Measurements from ENCODE around the gene RHBDF2.
"Not testable (repeated sequence)": the region's sequence is repeated elsewhere in the genome, so short reads cannot be mapped to it uniquely, and the experiment has no call there.

RHBDF2 gene

DNA sequence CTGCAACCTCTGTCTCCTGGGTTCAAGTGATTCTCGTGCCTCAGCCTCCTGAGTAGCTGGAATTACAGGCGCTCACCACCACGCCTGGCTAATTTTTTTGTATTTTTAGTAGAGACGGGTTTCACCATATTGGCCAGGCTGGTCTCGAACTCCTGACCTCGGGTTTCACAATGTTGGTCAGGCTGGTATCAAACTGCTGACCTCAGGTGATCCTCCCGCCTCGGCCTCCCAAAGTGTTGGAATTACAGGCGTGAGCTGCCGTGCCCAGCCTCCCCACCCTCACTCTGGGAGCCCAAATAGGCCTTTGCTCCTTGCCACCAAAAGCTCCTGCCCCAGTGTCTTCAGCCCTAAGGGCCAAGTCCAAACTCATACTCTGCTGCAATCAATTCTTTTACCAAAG is 20.5 kb upstream of the RHBDF2 start:
- not testable (repeated sequence) for H3K36me3 ChIP-seq (ENCODE audit: control insufficient read depth in 2 of 2, insufficient read depth in 2 of 2, low read length in 2 of 2); H3K9me3 ChIP-seq (ENCODE audit: control insufficient read depth in 2 of 2, low read length in 2 of 2); H3K27me3 ChIP-seq (ENCODE audit: control insufficient read depth in 1 of 2, insufficient read depth in 2 of 2, low read length in 2 of 2); H3K9ac ChIP-seq (ENCODE audit: low read length in 2 of 2); H3K4me3 ChIP-seq (ENCODE audit: low read length in 2 of 2); H3K27ac ChIP-seq (ENCODE audit: low read length)
- H3K4me1 ChIP-seq (ENCODE audit: control insufficient read depth, insufficient read depth, low read length): peaks cover 14% of the 10 kb centered on the region

DNA sequence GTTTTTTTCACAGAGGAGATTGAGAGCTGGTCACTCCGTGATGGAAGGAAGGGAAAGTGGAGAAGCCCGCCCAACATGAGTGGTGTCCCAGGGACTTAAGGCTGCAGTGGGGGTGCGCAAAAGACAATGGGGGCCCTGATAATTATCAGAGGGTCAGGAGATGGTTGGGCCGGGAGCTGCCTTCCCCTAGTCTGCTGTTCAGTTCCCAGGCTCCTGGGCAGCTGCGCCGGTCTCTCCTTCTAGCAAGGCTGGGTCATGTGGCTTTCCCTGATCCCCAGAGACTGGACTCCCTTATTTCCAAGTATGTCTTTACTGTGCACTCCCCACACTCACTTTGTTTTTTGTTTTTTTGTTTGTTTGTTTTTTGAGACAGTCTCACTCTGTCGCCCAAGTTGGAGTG is 20.0 kb upstream of the RHBDF2 start:
- Histone ChIP-seq H3K9ac (ENCODE audit: low read length in 2 of 2) (no peak overlapping the region), H3K4me3 (ENCODE audit: low read length in 2 of 2) (no peak overlapping the region), H3K27ac (ENCODE audit: low read length) (no peak overlapping the region), H3K4me1 (ENCODE audit: control insufficient read depth, insufficient read depth, low read length) (peaks cover 14% of the 10 kb centered on the region), H3K36me3 (ENCODE audit: control insufficient read depth in 2 of 2, insufficient read depth in 2 of 2, low read length in 2 of 2) (no peaks in the 10 kb centered on the region), H3K27me3 (ENCODE audit: control insufficient read depth in 1 of 2, insufficient read depth in 2 of 2, low read length in 2 of 2) (peaks cover 0 to 4% of the 10 kb centered on the region in 2 donors), H3K9me3 (ENCODE audit: control insufficient read depth in 2 of 2, low read length in 2 of 2) (no peaks in the 10 kb centered on the region)

DNA sequence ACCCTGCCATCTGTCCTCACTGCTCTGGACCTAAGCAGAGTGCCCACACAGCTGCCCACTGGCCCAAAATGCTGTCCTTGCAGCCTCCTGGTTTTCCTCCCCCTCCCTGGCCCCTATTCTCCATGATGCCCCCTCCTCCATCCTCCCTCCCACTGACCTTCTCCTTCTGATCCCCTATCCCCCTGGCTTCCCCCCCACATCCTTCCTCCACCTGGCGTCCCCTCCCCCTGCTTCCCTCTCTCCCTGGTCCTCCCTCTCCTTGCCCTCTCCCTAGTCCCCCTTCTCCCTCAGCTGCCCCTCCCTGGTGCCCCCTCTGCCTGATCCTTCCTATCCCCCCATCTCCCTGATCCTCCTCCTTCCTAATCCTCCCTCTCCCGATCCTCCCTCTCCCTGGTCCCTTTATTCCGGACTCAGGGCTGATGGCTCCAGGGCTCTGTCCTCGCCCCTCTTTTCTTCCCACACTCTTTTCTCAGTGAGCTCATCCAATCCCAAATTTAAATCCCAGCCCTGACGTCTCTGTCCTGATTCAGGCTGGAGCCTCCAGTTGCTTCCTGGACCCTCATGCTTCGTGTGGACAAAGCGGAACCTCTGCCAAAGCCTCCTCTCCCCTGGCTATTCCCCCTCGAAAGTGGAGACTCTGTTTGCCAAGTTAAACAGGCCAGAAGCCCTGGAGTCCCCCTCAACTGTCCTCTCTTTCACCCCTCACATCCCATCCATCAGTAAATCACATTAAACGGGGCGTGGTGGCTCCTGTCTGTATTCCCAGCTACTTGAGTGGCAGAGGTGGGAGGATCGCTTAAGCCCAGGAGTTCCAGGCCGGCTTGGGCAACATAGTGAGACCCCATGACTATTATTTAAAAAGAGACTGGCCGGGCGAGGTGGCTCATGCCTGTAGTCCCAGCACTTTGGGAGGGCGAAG is 18.1 kb upstream of the RHBDF2 start:
- Histone ChIP-seq H3K27ac (ENCODE audit: low read length) (no peak overlapping the region), H3K9ac (ENCODE audit: low read length in 2 of 2) (no peak overlapping the region), H3K36me3 (ENCODE audit: control insufficient read depth in 2 of 2, insufficient read depth in 2 of 2, low read length in 2 of 2) (no peaks in the 10 kb centered on the region), H3K4me1 (ENCODE audit: control insufficient read depth, insufficient read depth, low read length) (peaks cover 8% of the 10 kb centered on the region), H3K4me3 (ENCODE audit: low read length in 2 of 2) (no peak overlapping the region), H3K27me3 (ENCODE audit: control insufficient read depth in 1 of 2, insufficient read depth in 2 of 2, low read length in 2 of 2) (peaks cover 0 to 4% of the 10 kb centered on the region in 2 donors), H3K9me3 (ENCODE audit: control insufficient read depth in 2 of 2, low read length in 2 of 2) (no peaks in the 10 kb centered on the region)

DNA sequence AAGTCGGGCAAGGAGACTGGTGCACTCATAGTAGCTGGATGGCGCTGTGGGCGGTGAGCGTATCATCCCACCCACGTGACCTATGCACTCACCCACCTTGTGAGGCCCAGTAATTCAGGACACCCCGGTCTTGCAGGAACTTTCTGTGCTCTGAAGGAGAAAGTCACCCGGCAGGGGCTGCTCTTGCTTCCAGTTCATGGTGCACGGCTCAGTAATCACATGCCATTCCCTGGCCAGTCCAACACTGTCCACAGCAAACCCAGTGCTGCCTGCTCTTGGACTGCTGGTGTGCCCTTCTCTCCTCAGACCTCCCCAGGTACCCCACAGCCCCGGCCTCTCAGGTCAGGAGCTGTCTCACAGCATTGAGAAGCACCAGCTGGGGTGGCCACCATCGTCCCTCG is 16.4 kb upstream of the RHBDF2 start:
- Histone ChIP-seq H3K27me3 (ENCODE audit: control insufficient read depth in 1 of 2, insufficient read depth in 2 of 2, low read length in 2 of 2) (no peaks in the 10 kb centered on the region), H3K9me3 (ENCODE audit: control insufficient read depth in 2 of 2, low read length in 2 of 2) (no peaks in the 10 kb centered on the region), H3K4me1 (ENCODE audit: control insufficient read depth, insufficient read depth, low read length) (peaks cover 2% of the 10 kb centered on the region), H3K4me3 (ENCODE audit: low read length in 2 of 2) (no peak overlapping the region), H3K9ac (ENCODE audit: low read length in 2 of 2) (no peak overlapping the region), H3K27ac (ENCODE audit: low read length) (no peak overlapping the region), H3K36me3 (ENCODE audit: control insufficient read depth in 2 of 2, insufficient read depth in 2 of 2, low read length in 2 of 2) (no peaks in the 10 kb centered on the region)

DNA sequence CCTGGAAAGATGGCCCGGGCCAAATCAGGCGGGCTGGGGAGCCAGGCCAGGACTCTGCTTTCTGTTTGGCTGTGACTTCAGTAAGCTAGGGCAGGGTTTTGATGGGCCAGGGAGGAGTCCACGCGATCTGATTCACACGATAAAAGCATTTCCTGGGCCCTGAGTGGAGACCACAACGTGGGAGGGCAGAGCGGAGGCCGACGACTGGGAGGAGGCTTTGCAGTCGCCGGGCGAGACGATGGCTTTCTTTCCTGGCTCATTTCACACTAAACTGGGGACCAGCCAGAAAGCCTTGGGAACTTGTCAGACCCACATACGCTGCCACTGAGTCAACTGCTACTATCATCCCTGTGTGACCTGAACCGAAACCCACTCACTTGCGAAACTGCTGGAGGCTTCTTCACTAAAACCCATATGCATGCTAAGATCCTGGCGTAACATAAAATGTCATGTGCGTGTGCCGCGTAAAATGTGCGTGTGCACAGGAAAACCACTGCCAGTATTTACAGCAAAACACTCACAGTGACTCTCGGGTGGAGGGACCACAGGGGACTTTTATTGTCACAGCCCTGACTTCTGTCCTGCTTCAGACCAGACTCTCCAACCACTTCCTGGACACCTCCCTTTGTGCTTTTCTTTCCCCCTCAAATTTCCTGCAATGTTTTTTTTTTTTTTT is 14.2 kb upstream of the RHBDF2 start:
- H3K36me3 ChIP-seq (ENCODE audit: control insufficient read depth in 2 of 2, insufficient read depth in 2 of 2, low read length in 2 of 2): no peaks in the 10 kb centered on the region
- peak overlapping the region in 1 of 2 donors; percentile 59 for H3K4me3 ChIP-seq (ENCODE audit: low read length in 2 of 2)
- H3K27ac ChIP-seq (ENCODE audit: low read length): peak overlapping the region; percentile 31
- H3K4me1 ChIP-seq (ENCODE audit: control insufficient read depth, insufficient read depth, low read length): peaks cover 2% of the 10 kb centered on the region
- peaks cover 0 to 2% of the 10 kb centered on the region in 2 donors for H3K27me3 ChIP-seq (ENCODE audit: control insufficient read depth in 1 of 2, insufficient read depth in 2 of 2, low read length in 2 of 2)
- H3K9ac ChIP-seq (ENCODE audit: low read length in 2 of 2): peak overlapping the region in 1 of 2 donors; percentile 29
- H3K9me3 ChIP-seq (ENCODE audit: control insufficient read depth in 2 of 2, low read length in 2 of 2): no peaks in the 10 kb centered on the region

DNA sequence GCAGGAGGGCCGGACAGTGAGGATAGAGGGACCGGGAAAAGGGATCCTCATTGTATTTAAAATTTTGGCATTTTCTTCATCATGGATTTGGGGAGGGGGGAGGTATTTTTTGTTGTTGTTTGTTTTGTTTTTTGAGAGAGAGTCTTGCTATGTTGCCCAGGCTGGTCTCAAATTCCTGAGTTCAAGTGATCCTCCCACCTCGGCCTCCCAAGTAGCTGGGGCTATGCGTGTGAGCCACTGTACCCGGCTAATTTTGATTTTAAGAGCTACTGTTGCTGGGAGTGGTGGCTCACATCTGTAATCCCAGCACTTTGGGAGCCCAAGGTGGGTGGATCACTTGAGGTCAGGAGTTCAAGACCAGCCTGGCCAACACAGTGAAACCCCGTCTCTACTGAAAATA is 13.1 kb upstream of the RHBDF2 start:
- not testable (repeated sequence) for H3K9me3 ChIP-seq (ENCODE audit: control insufficient read depth in 2 of 2, low read length in 2 of 2); H3K27me3 ChIP-seq (ENCODE audit: control insufficient read depth in 1 of 2, insufficient read depth in 2 of 2, low read length in 2 of 2); H3K9ac ChIP-seq (ENCODE audit: low read length in 2 of 2); H3K4me3 ChIP-seq (ENCODE audit: low read length in 2 of 2); H3K27ac ChIP-seq (ENCODE audit: low read length); H3K36me3 ChIP-seq (ENCODE audit: control insufficient read depth in 2 of 2, insufficient read depth in 2 of 2, low read length in 2 of 2); H3K4me1 ChIP-seq (ENCODE audit: control insufficient read depth, insufficient read depth, low read length)

DNA sequence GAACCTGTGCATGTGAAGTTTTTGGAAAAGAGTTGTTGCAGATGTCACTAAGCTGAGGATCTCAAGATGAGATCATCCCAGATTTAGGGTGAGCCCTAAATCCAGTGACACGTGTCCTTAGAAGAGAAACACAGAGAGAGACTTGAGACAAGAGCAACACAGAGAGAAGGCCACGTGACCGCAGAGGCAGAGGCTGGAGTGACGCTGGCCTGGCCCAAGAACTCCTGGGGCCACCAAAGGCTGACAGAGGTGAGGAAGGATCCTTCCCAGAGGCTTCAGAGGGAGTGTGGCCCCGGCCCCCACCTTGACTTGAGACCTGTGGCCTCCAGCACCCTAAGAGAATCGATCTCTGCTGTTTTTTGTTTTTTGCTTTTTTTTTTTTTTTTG is 12.1 kb upstream of the RHBDF2 start:
- no peak overlapping the region for H3K4me3 ChIP-seq (ENCODE audit: low read length in 2 of 2)
- peaks cover 0 to 2% of the 10 kb centered on the region in 2 donors for H3K27me3 ChIP-seq (ENCODE audit: control insufficient read depth in 1 of 2, insufficient read depth in 2 of 2, low read length in 2 of 2)
- H3K27ac ChIP-seq (ENCODE audit: low read length): no peak overlapping the region
- H3K9ac ChIP-seq (ENCODE audit: low read length in 2 of 2): no peak overlapping the region
- H3K9me3 ChIP-seq (ENCODE audit: control insufficient read depth in 2 of 2, low read length in 2 of 2): no peaks in the 10 kb centered on the region
- H3K4me1 ChIP-seq (ENCODE audit: control insufficient read depth, insufficient read depth, low read length): peaks cover 2% of the 10 kb centered on the region
- no peaks in the 10 kb centered on the region for H3K36me3 ChIP-seq (ENCODE audit: control insufficient read depth in 2 of 2, insufficient read depth in 2 of 2, low read length in 2 of 2)

DNA sequence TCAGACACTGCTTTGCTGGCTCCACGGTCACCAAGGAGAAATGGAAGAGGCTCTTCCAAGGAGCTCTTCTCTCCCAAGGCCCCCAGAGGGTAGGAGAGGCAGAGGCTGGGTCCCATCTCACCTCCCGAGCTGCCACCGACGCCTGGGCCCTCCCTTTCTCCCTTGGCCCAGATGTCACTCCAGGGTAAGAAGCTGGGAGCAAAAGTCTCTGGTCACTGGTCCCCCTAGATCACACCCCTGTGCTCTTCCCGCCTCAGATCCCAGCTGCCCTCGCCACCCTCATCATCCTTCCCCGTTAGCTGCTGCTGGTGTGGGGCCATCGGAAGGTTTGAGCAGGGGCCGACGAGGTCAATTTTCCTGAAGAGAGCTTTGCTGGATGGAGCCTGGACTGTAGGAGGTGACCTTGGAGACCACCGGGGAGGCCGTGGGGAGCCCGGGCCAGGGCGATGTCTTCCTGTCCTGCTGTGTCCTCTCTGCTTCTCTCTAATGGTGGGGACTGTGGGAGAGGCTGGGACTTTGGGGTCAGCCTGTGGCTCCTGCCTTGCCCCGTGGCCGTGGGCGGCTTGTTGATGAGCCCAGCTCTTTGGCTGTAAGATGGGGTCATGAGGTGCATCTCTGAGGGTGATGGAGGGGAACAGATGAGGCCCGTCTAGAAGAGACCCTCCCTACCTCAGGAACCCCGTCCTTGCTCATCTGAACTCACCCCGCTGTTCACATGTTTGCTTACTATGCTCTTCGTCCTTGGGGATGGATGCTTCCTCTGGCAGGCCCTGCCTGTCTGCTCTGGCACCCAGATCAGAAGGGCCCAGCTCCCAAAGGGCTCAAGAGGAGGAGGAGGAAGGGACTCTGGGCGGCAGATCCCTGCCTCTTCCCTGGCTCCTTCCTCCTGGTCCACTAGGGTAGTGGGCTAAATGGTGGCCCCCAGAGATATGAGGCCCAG is 11.4 kb upstream of the RHBDF2 start:
- H3K9ac ChIP-seq (ENCODE audit: low read length in 2 of 2): no peak overlapping the region
- H3K9me3 ChIP-seq (ENCODE audit: control insufficient read depth in 2 of 2, low read length in 2 of 2): no peaks in the 10 kb centered on the region
- no peaks in the 10 kb centered on the region for H3K36me3 ChIP-seq (ENCODE audit: control insufficient read depth in 2 of 2, insufficient read depth in 2 of 2, low read length in 2 of 2)
- H3K4me1 ChIP-seq (ENCODE audit: control insufficient read depth, insufficient read depth, low read length): peaks cover 2% of the 10 kb centered on the region
- H3K4me3 ChIP-seq (ENCODE audit: low read length in 2 of 2): no peak overlapping the region
- H3K27ac ChIP-seq (ENCODE audit: low read length): no peak overlapping the region
- peaks cover 0 to 6% of the 10 kb centered on the region in 2 donors for H3K27me3 ChIP-seq (ENCODE audit: control insufficient read depth in 1 of 2, insufficient read depth in 2 of 2, low read length in 2 of 2)

DNA sequence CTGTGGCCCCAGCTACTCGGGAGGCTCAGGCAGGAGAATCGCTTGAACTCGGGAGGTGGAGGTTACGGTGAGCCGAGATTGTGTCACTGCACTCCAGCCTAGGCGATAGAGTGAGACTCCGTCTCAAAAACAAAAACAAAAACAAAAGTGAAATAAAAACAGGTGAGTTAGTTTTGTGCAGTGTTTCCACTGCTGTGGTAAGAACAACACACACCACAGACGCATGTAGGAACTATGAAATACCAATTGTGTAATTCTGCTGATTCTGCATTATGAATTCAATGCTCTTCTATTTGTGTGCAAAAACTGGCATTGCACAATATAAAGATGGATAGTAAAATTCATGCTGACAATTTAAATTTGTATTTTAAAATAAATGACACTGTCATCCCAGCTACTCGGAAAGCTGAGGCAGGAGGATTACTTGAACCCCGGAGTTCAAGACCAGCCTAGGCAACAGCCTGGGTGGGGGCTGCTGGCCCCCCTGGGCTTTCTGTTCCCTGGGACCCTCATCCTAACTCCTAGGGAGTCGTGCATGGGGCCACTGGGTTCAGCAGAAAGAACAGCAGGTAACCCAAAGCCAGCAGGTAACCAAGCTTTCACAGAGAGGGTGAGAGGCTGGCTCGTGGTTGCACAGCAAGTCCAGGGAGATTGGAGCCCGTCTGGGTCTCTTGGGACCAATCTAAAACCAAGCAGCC is 10.6 kb upstream of the RHBDF2 start:
- Histone ChIP-seq H3K4me3 (ENCODE audit: low read length in 2 of 2) (no peak overlapping the region), H3K9ac (ENCODE audit: low read length in 2 of 2) (no peak overlapping the region), H3K9me3 (ENCODE audit: control insufficient read depth in 2 of 2, low read length in 2 of 2) (no peaks in the 10 kb centered on the region), H3K36me3 (ENCODE audit: control insufficient read depth in 2 of 2, insufficient read depth in 2 of 2, low read length in 2 of 2) (no peaks in the 10 kb centered on the region), H3K27ac (ENCODE audit: low read length) (no peak overlapping the region), H3K4me1 (ENCODE audit: control insufficient read depth, insufficient read depth, low read length) (peaks cover 2% of the 10 kb centered on the region), H3K27me3 (ENCODE audit: control insufficient read depth in 1 of 2, insufficient read depth in 2 of 2, low read length in 2 of 2) (peaks cover 2 to 10% of the 10 kb centered on the region in 2 donors)

DNA sequence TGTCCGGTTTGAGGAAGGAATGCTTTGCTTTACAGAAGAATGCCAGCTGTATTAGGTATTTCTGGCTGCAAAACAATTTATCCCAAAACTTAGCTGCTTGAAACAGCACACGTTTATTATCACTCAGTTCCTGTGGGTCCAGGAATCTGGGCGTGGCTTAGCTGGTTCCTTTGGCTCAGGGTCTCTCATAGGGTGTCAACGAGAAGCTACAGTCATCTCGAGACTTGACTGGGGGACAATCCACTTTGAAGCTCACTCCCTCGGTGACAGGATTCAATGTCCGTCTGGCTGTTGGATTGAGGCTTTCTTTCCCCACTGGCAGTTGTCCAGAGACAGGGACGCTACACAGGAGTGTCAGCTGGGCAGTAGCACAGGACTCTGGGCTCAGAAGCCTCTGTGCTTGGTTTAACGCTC is 9.6 kb upstream of the RHBDF2 start:
- H3K27ac ChIP-seq (ENCODE audit: low read length): no peak overlapping the region
- no peak overlapping the region for H3K4me3 ChIP-seq (ENCODE audit: low read length in 2 of 2)
- H3K27me3 ChIP-seq (ENCODE audit: control insufficient read depth in 1 of 2, insufficient read depth in 2 of 2, low read length in 2 of 2): peaks cover 6 to 12% of the 10 kb centered on the region in 2 donors
- no peak overlapping the region for H3K9ac ChIP-seq (ENCODE audit: low read length in 2 of 2)
- no peaks in the 10 kb centered on the region for H3K9me3 ChIP-seq (ENCODE audit: control insufficient read depth in 2 of 2, low read length in 2 of 2)
- no peaks in the 10 kb centered on the region for H3K36me3 ChIP-seq (ENCODE audit: control insufficient read depth in 2 of 2, insufficient read depth in 2 of 2, low read length in 2 of 2)
- peaks cover 6% of the 10 kb centered on the region for H3K4me1 ChIP-seq (ENCODE audit: control insufficient read depth, insufficient read depth, low read length)
